Memory B cell (primary cell): ENCODE data around the gene LDLRAD4.
A peak's percentile ranks its signal among the peaks of the same experiment; 100 is the strongest.

ENCODE experiments used
- ATAC-seq: fragments of 150-1000 bp; cut with Tn5 transposase; 2 replicates; pipeline ENCODE4 v1.10.0; 2021; ENCODE audit warnings: low read depth, mild to moderate bottlenecking, moderate library complexity
- DNase-seq, 2 donors: peaks; one replicate each; pipeline ENCODE4 v3.0.0; 2022; ENCODE audit warnings: low spot score in 2 of 2
- H3K27ac Mint-ChIP-seq: one replicate; pipeline ENCODE4 v1.8.0; 2022; ENCODE audit warnings: mild to moderate bottlenecking, moderate library complexity, mixed read lengths
- H3K27me3 Mint-ChIP-seq: one replicate; pipeline ENCODE4 v1.8.0; 2022; ENCODE audit warnings: mixed read lengths
- H3K36me3 Mint-ChIP-seq: one replicate; pipeline ENCODE4 v1.8.0; 2022; ENCODE audit warnings: mild to moderate bottlenecking, mixed read lengths
- H3K4me1 Mint-ChIP-seq: one replicate; pipeline ENCODE4 v1.8.0; 2022; ENCODE audit warnings: mixed read lengths
- H3K4me3 Mint-ChIP-seq: one replicate; pipeline ENCODE4 v1.8.0; 2022; ENCODE audit warnings: mild to moderate bottlenecking, moderate library complexity, mixed read lengths
- H3K9me3 Mint-ChIP-seq: one replicate; pipeline ENCODE4 v1.8.0; 2022; ENCODE audit warnings: mixed read lengths

The LDLRAD4 gene

DNA sequence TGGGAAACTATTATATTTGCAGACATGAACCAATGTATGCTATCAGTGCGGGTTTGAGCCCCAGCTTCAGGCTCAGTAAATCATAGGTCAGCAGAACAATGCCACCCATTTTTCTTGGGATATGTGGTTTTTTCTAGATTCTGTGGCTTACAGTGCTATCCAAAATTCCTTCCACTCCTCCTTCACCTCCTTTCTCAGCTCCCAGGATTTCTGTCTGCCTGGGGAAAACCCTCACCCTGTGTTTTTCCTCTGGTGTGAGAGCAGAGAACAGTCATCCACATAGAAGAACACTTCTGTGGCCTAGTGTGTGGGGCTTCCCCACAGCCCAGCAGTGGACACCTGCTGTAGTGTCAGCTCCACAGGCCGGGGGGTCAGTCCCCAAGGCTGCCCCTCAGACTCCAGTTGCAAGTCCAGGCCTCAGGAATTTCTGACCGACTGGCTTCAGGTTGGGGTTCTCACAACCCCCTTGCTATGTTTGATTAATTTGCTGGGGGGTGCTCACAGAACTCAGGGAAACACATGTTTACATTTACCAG, 238.2 kb downstream of the LDLRAD4 start:
- no peak overlapping the region for H3K4me3 Mint-ChIP-seq
- ATAC-seq (no peak), DNase-seq (no peak)
- H3K27me3 Mint-ChIP-seq: peaks cover 21% of the 10 kb centered on the region
- H3K9me3 Mint-ChIP-seq: no peaks in the 10 kb centered on the region
- H3K27ac Mint-ChIP-seq: no peak overlapping the region
- H3K4me1 Mint-ChIP-seq: peaks cover 10% of the 10 kb centered on the region
- H3K36me3 Mint-ChIP-seq: peaks cover 3% of the 10 kb centered on the region

DNA sequence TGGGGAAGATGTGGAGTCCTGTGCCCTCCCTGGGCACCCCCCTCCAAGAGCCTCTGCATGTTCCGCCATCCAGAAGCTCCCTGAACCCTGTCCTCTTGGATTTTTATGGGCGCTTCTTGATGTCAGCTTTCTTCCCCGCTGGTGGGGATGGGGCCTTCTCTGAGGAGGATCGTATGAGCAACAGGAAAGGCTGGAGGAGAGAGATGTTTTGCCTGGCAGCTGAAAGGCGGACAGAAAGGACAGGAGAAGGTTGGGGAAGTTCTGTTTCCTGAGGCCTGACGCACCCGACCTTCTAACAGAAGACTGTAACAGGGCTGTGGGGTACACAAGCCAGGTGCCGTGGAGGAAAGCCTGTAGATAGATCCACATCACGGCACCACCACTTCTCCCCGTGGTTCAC, 238.8 kb downstream of the LDLRAD4 start:
- ATAC-seq: no peak
- H3K4me3 Mint-ChIP-seq: no peak overlapping the region
- H3K9me3 Mint-ChIP-seq: no peaks in the 10 kb centered on the region
- DNase-seq: no peak
- peaks cover 3% of the 10 kb centered on the region for H3K36me3 Mint-ChIP-seq
- H3K4me1 Mint-ChIP-seq: peaks cover 10% of the 10 kb centered on the region
- no peak overlapping the region for H3K27ac Mint-ChIP-seq
- H3K27me3 Mint-ChIP-seq: peaks cover 18% of the 10 kb centered on the region

DNA sequence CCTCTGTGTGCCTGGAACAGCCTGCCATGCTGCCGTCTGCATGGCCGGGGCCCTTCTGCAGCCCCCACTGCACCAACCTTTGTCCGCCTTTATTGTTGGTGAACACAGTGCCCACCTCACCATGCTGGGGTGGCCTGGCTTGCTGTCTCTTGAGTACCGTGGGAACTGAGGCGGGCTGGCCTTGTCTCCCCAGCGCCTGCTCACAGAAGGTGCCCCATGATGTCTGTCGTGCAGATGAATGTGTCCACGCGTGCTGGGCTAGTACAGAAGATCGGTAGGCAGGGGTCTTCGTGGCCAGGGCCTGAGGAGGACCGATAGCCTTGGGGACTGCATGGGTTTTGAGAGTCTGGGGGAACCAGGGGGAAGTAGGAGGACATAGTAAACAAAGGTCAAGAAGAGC, 242.4 kb downstream of the LDLRAD4 start:
- DNase-seq: no peak
- ATAC-seq: no peak
- peaks cover 26% of the 10 kb centered on the region for H3K4me1 Mint-ChIP-seq
- no peak overlapping the region for H3K27ac Mint-ChIP-seq
- peaks cover 3% of the 10 kb centered on the region for H3K36me3 Mint-ChIP-seq
- no peaks in the 10 kb centered on the region for H3K9me3 Mint-ChIP-seq
- H3K4me3 Mint-ChIP-seq: no peak overlapping the region
- peaks cover 8% of the 10 kb centered on the region for H3K27me3 Mint-ChIP-seq

- no peak for DNase-seq
- Mint-ChIP-seq H3K27ac (no peak overlapping the region), H3K9me3 (no peaks in the 10 kb centered on the region), H3K27me3 (peaks cover 4% of the 10 kb centered on the region), H3K4me1 (peaks cover 20% of the 10 kb centered on the region), H3K4me3 (no peak overlapping the region), H3K36me3 (peaks cover 3% of the 10 kb centered on the region)
- ATAC-seq: no peak
These were observed 242.9 kb downstream of the LDLRAD4 start for GRCh38 chr18:13461469-13461868.

DNA sequence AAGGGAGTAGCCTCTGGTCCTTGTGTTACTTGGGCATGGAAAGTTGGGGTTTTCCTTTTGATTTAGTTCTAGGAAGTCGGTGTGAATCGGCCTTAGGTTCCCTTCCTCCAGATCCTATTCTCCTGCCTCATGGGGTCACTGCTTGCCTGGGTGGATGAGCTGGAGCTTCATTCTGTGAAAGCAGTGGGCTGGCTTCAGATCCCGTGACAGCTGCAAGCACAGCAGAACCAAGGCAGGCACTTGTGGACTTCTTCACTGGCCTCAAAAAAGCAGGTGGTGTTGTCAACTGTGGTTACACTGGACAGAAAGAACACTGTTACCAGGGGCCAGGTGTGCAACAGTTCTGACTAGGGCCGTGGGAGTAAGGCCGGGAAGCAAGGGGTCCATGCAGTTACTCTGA, 243.4 kb downstream of the LDLRAD4 start:
- H3K36me3 Mint-ChIP-seq: peaks cover 5% of the 10 kb centered on the region
- ATAC-seq: no peak
- no peak overlapping the region for H3K27ac Mint-ChIP-seq
- H3K4me3 Mint-ChIP-seq: no peak overlapping the region
- peaks cover 2% of the 10 kb centered on the region for H3K9me3 Mint-ChIP-seq
- peaks cover 4% of the 10 kb centered on the region for H3K27me3 Mint-ChIP-seq
- H3K4me1 Mint-ChIP-seq: peaks cover 20% of the 10 kb centered on the region
- no peak for DNase-seq

DNA sequence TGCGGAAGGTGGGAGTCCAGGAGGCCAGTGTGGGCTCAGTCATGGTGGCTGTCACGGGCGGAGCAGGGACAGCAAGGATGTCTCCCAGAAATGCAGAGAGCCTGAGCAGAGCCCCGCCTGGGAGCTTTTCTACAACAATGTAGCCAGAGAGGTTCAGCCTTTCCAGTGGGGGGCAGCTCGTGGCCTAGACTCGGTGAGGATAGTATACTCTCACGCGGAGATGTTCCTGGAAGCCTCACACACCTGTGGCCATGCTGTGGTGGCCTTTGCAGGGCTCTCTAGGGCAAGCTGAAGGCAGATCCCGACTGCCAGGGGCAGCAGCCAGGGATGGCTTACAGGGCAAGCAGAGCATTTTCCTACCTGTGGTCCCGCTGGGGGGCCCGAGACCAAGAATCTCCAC, 244.1 kb downstream of the LDLRAD4 start:
- DNase-seq: no peak
- H3K36me3 Mint-ChIP-seq: peaks cover 8% of the 10 kb centered on the region
- ATAC-seq: no peak
- no peak overlapping the region for H3K27ac Mint-ChIP-seq
- H3K9me3 Mint-ChIP-seq: peaks cover 5% of the 10 kb centered on the region
- no peak overlapping the region for H3K4me3 Mint-ChIP-seq
- peaks cover 20% of the 10 kb centered on the region for H3K4me1 Mint-ChIP-seq
- peaks cover 3% of the 10 kb centered on the region for H3K27me3 Mint-ChIP-seq

- peaks cover 12% of the 10 kb centered on the region for H3K36me3 Mint-ChIP-seq
- ATAC-seq (no peak), DNase-seq (no peak)
- no peaks in the 10 kb centered on the region for H3K27me3 Mint-ChIP-seq
- no peak overlapping the region for H3K4me3 Mint-ChIP-seq
- peaks cover 8% of the 10 kb centered on the region for H3K9me3 Mint-ChIP-seq
- peaks cover 20% of the 10 kb centered on the region for H3K4me1 Mint-ChIP-seq
- H3K27ac Mint-ChIP-seq: no peak overlapping the region
These were observed 245.1 kb downstream of the LDLRAD4 start for GRCh38 chr18:13463526-13464210.

GRCh38 chr18:13464432-13465123, 246.0 kb downstream of the LDLRAD4 start:
- peaks cover 13% of the 10 kb centered on the region for H3K36me3 Mint-ChIP-seq
- peaks cover 8% of the 10 kb centered on the region for H3K9me3 Mint-ChIP-seq
- peaks cover 22% of the 10 kb centered on the region for H3K4me1 Mint-ChIP-seq
- DNase-seq (peak; percentile 18 to 40), ATAC-seq (peak; percentile 88)
- H3K27me3 Mint-ChIP-seq: no peaks in the 10 kb centered on the region
- peak overlapping the region; percentile 92 for H3K4me3 Mint-ChIP-seq
- H3K27ac Mint-ChIP-seq: peak overlapping the region; percentile 90

DNA sequence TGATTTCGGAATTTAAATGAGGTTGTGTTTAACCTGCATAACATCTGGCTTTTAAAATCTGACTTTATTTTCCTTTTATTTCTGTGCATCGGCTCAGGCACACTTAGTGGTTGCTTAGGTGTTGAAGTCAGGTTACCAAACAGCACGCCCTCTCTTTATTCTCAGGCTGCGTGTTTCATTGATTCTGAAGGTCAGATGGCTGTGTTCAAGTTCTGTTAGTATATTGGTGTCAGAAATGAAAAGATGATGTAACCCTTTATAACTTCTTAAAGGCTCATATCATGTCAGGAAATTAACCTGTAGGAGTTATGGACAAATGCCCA, 246.5 kb downstream of the LDLRAD4 start:
- Mint-ChIP-seq H3K27me3 (no peaks in the 10 kb centered on the region), H3K4me1 (peaks cover 23% of the 10 kb centered on the region), H3K36me3 (peaks cover 14% of the 10 kb centered on the region), H3K9me3 (peaks cover 8% of the 10 kb centered on the region), H3K4me3 (peak overlapping the region; percentile 92), H3K27ac (peak overlapping the region; percentile 90)
- no peak for ATAC-seq
- DNase-seq: no peak

DNA sequence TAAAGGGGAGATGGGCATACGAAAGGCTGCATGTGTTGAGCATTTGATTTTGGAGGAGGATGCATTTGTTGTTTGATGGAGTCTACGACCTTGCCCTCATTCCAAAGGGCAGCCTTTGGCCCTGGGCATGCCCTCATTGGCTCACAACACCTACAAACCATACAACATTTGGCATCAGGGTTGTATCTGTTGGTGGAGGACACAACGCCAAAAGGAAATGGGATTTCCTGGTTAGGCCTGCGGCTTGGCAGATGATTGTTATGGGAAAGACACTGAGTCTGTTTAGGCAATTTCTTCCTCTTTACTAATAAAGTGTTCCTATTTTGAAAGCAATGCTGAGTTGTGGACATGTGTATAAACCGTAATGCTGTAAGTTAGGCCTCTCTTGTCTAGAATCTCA, 246.9 kb downstream of the LDLRAD4 start:
- Mint-ChIP-seq H3K9me3 (peaks cover 8% of the 10 kb centered on the region), H3K36me3 (peaks cover 14% of the 10 kb centered on the region), H3K27me3 (no peaks in the 10 kb centered on the region), H3K4me3 (peak overlapping the region; percentile 92), H3K27ac (peak overlapping the region; percentile 90), H3K4me1 (peaks cover 23% of the 10 kb centered on the region)
- DNase-seq (no peak), ATAC-seq (no peak)

DNA sequence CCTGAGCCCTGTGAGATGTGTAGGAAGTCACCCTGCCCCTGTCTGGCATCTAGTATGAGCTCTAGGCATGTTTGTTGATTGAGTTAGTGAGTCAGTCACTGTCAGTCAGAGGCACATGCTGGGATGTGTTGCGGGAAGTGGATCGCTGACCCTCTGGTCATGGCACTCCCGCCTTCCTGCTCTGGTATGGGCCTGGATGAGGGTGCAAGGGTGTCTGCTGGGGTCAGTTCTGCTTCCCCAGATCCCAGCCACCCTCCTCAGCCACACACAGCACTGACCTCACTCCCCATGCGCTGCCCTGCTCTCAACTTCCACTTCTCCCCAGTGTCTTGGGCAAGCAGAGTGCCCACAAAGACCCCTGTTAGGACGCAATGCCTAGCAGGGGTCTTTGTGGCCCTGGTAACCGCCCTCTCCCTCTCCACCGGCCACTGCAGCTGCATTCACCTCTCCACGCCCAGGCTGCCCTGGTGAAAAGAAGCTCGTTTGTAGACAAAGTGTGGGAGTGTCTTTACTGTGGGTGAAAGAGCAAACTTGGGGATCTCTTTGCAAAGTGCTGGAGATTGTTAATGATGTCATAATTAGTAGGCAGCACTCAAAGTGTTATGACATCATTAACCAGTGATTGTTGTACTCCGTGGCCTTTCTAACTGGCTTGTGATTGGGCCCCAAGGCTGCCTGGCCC, 252.1 kb downstream of the LDLRAD4 start:
- DNase-seq (no peak), ATAC-seq (no peak)
- Mint-ChIP-seq H3K36me3 (peaks cover 23% of the 10 kb centered on the region), H3K4me1 (peaks cover 10% of the 10 kb centered on the region), H3K4me3 (no peak overlapping the region), H3K27ac (no peak overlapping the region), H3K27me3 (no peaks in the 10 kb centered on the region), H3K9me3 (peaks cover 8% of the 10 kb centered on the region)

GRCh38 chr18:13471198-13471845, 252.8 kb downstream of the LDLRAD4 start:
- H3K9me3 Mint-ChIP-seq: peaks cover 8% of the 10 kb centered on the region
- peaks cover 25% of the 10 kb centered on the region for H3K36me3 Mint-ChIP-seq
- H3K27me3 Mint-ChIP-seq: no peaks in the 10 kb centered on the region
- H3K27ac Mint-ChIP-seq: no peak overlapping the region
- ATAC-seq (no peak), DNase-seq (no peak)
- H3K4me3 Mint-ChIP-seq: no peak overlapping the region
- peaks cover 8% of the 10 kb centered on the region for H3K4me1 Mint-ChIP-seq

DNA sequence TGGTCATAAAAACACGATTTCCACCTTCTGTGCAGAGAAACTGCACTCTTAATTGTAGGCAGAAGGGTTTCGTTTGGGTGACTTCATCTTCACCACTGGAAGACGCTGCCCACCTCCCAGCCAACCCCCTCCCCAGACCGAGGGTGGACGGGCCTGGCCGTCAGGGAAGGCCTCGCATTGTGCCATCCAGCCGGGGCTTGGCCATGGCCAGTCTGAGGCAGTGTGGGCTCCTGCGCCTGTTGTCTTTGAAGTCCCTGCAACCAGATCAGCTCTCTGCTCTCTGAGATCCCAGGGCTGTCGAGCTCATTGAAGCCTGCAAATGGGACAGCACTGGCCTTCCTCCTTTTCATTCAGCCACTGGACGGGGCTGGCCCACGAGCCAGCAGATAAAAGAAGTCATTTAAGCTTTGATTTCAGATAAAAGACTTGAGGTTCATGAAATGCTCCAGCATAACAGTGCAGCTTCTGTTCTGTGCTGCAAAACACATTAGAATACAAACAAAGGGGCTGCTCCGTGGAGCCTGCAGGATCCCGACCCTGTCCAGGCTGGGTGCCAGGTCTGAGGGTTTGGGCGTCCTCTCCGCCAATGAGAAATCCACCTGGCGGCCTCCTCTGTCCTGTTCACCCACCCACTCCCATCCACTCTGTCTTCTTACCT, 253.5 kb downstream of the LDLRAD4 start:
- Mint-ChIP-seq H3K27ac (no peak overlapping the region), H3K4me3 (no peak overlapping the region), H3K9me3 (peaks cover 5% of the 10 kb centered on the region), H3K4me1 (peaks cover 8% of the 10 kb centered on the region), H3K36me3 (peaks cover 23% of the 10 kb centered on the region), H3K27me3 (no peaks in the 10 kb centered on the region)
- ATAC-seq (no peak), DNase-seq (no peak)
